ENCODE data around the gene TRPT1. TPM values are rescaled to one million over a fixed set of nuclear protein-coding genes. Genes with fewer than 3 reads are reported as not detected.

TRPT1 gene
- total RNA-seq, 1 donor from 2014 or later: 39.7 TPM

GRCh38 chr11:64192434-64192833 is 33.6 kb downstream of the TRPT1 start:
- H3K27me3 Mint-ChIP-seq (ENCODE audit: unreplicated experiment): no peaks in the 10 kb centered on the region
- peaks cover 31% of the 10 kb centered on the region for H3K36me3 Mint-ChIP-seq (ENCODE audit: unreplicated experiment)
- H3K4me3 Mint-ChIP-seq (ENCODE audit: unreplicated experiment): no peak overlapping the region
- H3K27ac Mint-ChIP-seq (ENCODE audit: unreplicated experiment): no peak overlapping the region
- H3K4me1 Mint-ChIP-seq (ENCODE audit: unreplicated experiment): peaks cover 3% of the 10 kb centered on the region
- TF ChIP-seq CTCF (IDR thresholded peaks at IDR 0.05): no peak
- DNase-seq (ENCODE audit: extremely low spot score, unreplicated experiment): no peak
- H3K9me3 Mint-ChIP-seq (ENCODE audit: unreplicated experiment): no peaks in the 10 kb centered on the region

DNA sequence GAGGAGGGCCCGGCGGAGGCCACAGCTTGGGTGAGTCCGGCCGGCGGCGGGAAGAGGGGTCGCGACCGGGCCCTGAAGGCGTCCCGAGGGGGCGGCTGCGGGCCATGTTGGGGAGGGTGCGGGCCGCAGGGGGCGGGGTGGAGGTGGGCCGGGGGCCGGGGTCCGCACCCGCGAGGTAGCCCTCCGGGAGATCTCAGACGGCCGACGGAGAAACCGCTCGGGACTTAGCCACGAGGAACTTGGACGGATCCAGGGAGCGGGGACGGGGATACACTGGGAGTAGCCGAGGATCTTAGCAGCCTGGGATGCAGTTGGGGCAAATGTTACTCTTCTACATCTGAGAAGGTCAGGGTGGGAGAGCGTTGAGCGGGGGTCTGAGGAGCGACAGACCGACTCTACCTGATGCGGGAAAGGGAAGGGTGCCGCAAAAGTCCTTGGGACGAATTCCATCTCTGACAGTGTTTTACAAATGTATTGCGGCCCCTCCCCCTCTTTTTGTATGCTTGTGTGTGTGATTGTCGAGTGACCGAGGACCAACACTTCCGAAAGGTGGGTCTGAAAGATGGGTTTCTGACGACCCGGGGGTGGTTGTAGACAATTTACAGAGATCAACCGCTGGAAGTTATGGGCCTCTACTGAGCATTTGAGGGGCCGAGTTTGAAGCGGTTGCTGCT is 39.4 kb downstream of the TRPT1 start:
- peaks cover 3% of the 10 kb centered on the region for H3K36me3 Mint-ChIP-seq (ENCODE audit: unreplicated experiment)
- DNase-seq (ENCODE audit: extremely low spot score, unreplicated experiment): no peak
- no peak for TF ChIP-seq CTCF (IDR thresholded peaks at IDR 0.05)
- no peaks in the 10 kb centered on the region for H3K27me3 Mint-ChIP-seq (ENCODE audit: unreplicated experiment)
- peaks cover 27% of the 10 kb centered on the region for H3K4me1 Mint-ChIP-seq (ENCODE audit: unreplicated experiment)
- no peak overlapping the region for H3K4me3 Mint-ChIP-seq (ENCODE audit: unreplicated experiment)
- no peaks in the 10 kb centered on the region for H3K9me3 Mint-ChIP-seq (ENCODE audit: unreplicated experiment)
- no peak overlapping the region for H3K27ac Mint-ChIP-seq (ENCODE audit: unreplicated experiment)

- Mint-ChIP-seq H3K9me3 (ENCODE audit: unreplicated experiment) (no peaks in the 10 kb centered on the region), H3K27me3 (ENCODE audit: unreplicated experiment) (no peaks in the 10 kb centered on the region), H3K27ac (ENCODE audit: unreplicated experiment) (peak within 1 kb of the TSS; percentile 99), H3K36me3 (ENCODE audit: unreplicated experiment) (peaks cover 3% of the 10 kb centered on the region), H3K4me3 (ENCODE audit: unreplicated experiment) (peak within 1 kb of the TSS; percentile 94), H3K4me1 (ENCODE audit: unreplicated experiment) (peaks cover 35% of the 10 kb centered on the region)
- peak; percentile 47 for TF ChIP-seq CTCF (IDR thresholded peaks at IDR 0.05)
- DNase-seq (ENCODE audit: extremely low spot score, unreplicated experiment): peak; percentile 100
Measured at GRCh38 chr11:64185693-64186491, 40.1 kb downstream of the TRPT1 start, which contains the start of gene STIP1. TSS of gene STIP1 (plus strand) at chr11:64186171. CDS start at chr11:64186262, 91 bp downstream.

GRCh38 chr11:64185175-64185692 is 40.8 kb downstream of the TRPT1 start:
- peak overlapping the region; percentile 94 for H3K4me3 Mint-ChIP-seq (ENCODE audit: unreplicated experiment)
- no peak for DNase-seq (ENCODE audit: extremely low spot score, unreplicated experiment)

More at GRCh38 chr11:64185175-64185692, 40.8 kb downstream of the TRPT1 start:
- Mint-ChIP-seq H3K4me1 (ENCODE audit: unreplicated experiment) (peaks cover 38% of the 10 kb centered on the region), H3K27me3 (ENCODE audit: unreplicated experiment) (no peaks in the 10 kb centered on the region), H3K36me3 (ENCODE audit: unreplicated experiment) (no peaks in the 10 kb centered on the region), H3K27ac (ENCODE audit: unreplicated experiment) (peak overlapping the region; percentile 99), H3K9me3 (ENCODE audit: unreplicated experiment) (no peaks in the 10 kb centered on the region)
- TF ChIP-seq CTCF (IDR thresholded peaks at IDR 0.05): peak; percentile 57

Data from osteocyte (in vitro differentiated cells).